HFF-Myc (cell line): ENCODE measurements around the gene RB1.

Experiments
- DNase-seq: peaks from one replicate; pipeline ENCODE4 v3.0.0-alpha.2; 2011; ENCODE audit warnings: low read depth; ENCODE audit errors: extremely low read depth
- H3K4me3 ChIP-seq: replicated peaks from 2 replicates; pipeline ENCODE4 v1.5.1; 2011; ENCODE audit warnings: low read depth, mild to moderate bottlenecking, control low read depth, low read length
- CTCF ChIP-seq: IDR thresholded peaks from 2 replicates; pipeline ENCODE4 v1.5.1; 2012; ENCODE audit warnings: mild to moderate bottlenecking, low read depth, low read length, control low read depth; ENCODE audit errors: missing control alignments

RB1 gene

DNA sequence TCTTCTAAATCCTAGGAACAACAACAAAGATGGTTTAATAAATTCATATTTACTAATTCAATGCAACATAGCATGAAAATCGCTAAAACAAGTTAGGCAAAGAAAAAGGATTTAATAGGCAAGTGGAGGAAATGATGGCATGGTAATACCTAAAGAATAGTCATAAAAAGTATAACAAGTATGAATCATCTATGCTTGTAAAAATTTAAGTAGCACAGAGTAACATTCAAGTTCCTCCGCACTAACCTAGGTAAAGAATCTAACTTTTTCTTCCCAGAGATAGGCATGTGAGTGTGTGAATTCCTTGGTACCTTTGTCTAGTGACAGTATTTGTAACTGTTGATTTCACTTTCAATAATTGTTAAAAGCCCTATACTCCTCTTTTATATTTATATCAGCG lies 186.7 kb downstream of the RB1 start:
- H3K4me3 ChIP-seq: no peak overlapping the region
- DNase-seq: no peak
- no peak for TF ChIP-seq CTCF

- TF ChIP-seq CTCF: no peak
- no peak for DNase-seq
- H3K4me3 ChIP-seq: peak overlapping the region; percentile 33
Observed at GRCh38 chr13:48491423-48492095, 188.0 kb downstream of the RB1 start.

- DNase-seq: no peak
- peak overlapping the region; percentile 33 for H3K4me3 ChIP-seq
- TF ChIP-seq CTCF: no peak
Observed at GRCh38 chr13:48492096-48492440, 188.5 kb downstream of the RB1 start.

- TF ChIP-seq CTCF: no peak
- peak overlapping the region; percentile 33 for H3K4me3 ChIP-seq
- peak; percentile 69 for DNase-seq
Observed at GRCh38 chr13:48492470-48493065, 189.0 kb downstream of the RB1 start.

- TF ChIP-seq CTCF: no peak
- no peak for DNase-seq
Observed at GRCh38 chr13:48493066-48493765, 189.7 kb downstream of the RB1 start.

GRCh38 chr13:48493851-48494250 lies 190.3 kb downstream of the RB1 start:
- TF ChIP-seq CTCF: no peak
- H3K4me3 ChIP-seq: no peak overlapping the region
- DNase-seq: no peak

More at GRCh38 chr13:48493066-48493765, 189.7 kb downstream of the RB1 start:
- no peak overlapping the region for H3K4me3 ChIP-seq
